AG10803 (cell line): Measurements from ENCODE around the gene HS6ST2.

Experiments used
- DNase-seq: peaks from one replicate; pipeline ENCODE4 v3.0.0; 2010; ENCODE audit warnings: low read depth
- H3K4me3 ChIP-seq: 2 replicates; pipeline ENCODE4 v1.5.1; 2011; ENCODE audit warnings: mild to moderate bottlenecking, low read length, control low read depth
- TF ChIP-seq, protein P1 (sequence below): conservative IDR thresholded peaks from 2 replicates; pipeline ENCODE4 v1.5.1; 2011; ENCODE audit warnings: mild to moderate bottlenecking, low read length, control low read depth, inconsistent platforms

Gene HS6ST2

DNA sequence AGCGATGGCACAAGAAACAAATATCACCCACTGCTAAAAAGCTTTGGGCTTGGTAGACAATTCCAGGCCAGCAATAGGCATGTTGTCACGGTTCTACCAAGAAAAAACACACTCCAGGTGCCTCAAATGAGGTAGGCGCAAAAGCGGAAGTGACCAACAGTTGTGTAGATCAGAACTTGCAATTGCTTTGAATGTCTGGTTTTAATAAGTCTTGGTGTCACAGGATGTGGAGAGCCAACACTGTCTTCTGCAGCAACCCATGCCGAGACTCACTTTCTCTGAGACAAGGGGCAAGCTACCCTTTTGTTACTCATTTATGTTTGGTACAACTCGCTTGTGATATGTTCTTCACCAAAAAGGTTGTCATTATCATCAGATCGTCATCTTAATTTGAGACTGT is 188.8 kb downstream of the HS6ST2 start:
- TF ChIP-seq, protein P1, sequence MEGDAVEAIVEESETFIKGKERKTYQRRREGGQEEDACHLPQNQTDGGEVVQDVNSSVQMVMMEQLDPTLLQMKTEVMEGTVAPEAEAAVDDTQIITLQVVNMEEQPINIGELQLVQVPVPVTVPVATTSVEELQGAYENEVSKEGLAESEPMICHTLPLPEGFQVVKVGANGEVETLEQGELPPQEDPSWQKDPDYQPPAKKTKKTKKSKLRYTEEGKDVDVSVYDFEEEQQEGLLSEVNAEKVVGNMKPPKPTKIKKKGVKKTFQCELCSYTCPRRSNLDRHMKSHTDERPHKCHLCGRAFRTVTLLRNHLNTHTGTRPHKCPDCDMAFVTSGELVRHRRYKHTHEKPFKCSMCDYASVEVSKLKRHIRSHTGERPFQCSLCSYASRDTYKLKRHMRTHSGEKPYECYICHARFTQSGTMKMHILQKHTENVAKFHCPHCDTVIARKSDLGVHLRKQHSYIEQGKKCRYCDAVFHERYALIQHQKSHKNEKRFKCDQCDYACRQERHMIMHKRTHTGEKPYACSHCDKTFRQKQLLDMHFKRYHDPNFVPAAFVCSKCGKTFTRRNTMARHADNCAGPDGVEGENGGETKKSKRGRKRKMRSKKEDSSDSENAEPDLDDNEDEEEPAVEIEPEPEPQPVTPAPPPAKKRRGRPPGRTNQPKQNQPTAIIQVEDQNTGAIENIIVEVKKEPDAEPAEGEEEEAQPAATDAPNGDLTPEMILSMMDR, result no peak
- H3K4me3 ChIP-seq, result no peak overlapping the region
- no peak for DNase-seq

GRCh38 chrX:132766452-132766851 is 192.0 kb downstream of the HS6ST2 start:
- TF ChIP-seq, protein P1, result no peak
- H3K4me3 ChIP-seq, result no peak overlapping the region
- no peak for DNase-seq

DNA sequence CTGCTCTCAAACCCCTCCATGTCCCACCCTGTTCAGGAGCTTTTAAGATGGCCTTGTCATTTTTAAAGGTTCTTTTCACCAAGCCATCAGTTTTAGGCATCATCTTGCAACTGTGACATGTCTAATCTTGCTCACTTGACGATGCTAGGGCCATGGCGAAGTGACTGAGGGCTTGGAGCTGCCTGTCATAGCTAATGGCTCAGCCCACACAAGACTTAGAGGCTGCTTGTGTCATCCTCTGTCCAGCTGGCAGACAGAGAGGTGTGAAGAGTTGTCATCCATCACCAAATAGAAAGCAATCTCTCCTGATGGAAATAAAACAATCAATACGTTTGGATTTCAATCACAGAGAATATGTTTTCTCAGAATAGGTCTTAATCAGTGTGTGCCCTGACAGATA is 194.9 kb downstream of the HS6ST2 start:
- no peak for DNase-seq
- TF ChIP-seq, protein P1, result no peak
- no peak overlapping the region for H3K4me3 ChIP-seq

- H3K4me3 ChIP-seq, result no peak overlapping the region
- DNase-seq, result no peak
- TF ChIP-seq, protein P1, result no peak
Measured at GRCh38 chrX:132758759-132759158, 199.7 kb downstream of the HS6ST2 start.

DNA sequence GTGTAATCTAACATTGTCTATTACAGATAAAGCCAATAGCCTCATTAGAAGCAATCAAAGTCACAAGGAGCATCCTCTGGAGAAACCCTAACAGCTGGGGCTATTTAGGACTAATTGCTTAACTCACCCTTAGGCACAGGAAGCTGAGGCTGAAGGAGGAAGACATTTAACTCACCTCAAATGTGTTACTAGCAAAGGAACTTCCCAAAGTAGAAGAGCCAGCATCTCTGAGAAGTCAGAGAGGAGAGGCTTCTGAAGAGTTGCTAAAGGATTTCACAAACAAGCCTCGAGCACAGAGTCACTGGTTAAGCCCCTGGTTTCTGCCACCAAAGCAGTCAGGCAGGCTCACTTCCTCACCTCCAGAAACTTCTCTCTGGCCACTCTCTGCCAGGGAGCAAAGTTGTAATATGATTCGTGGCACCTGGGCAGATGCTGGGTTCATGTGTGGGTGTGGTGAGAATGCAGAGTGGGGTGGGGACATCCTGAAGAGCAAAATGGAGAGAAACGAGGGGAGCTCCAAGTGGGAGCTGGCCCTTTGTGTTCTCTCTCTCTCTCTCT is 201.3 kb downstream of the HS6ST2 start:
- no peak overlapping the region for H3K4me3 ChIP-seq
- no peak for DNase-seq
- TF ChIP-seq, protein P1, result no peak

DNA sequence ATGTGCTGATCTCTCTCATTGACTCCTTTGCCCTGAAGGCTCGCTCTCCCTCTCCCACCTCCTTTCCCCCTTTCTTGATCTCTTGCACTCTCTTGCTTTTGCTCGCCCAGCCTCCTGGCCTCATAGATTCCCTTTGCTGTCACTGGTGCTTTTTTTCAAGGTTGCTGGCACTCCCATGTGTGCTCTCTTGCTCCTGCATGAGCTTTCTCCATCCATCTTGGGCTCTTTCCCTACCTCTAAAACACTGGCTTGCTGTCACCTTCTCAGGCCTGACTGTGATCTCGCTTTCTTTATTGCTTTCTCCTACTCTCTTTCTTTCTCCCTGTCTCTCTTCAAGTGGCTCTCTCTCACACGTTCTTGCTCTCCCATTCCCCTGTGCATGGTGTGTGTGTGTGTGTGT is 202.0 kb downstream of the HS6ST2 start:
- DNase-seq, result no peak
- TF ChIP-seq, protein P1, result no peak
- no peak overlapping the region for H3K4me3 ChIP-seq

- no peak for DNase-seq
- H3K4me3 ChIP-seq, result no peak overlapping the region
- TF ChIP-seq, protein P1, result no peak
Measured at GRCh38 chrX:132751063-132751690, 207.3 kb downstream of the HS6ST2 start.
